Activated CD4-positive, alpha-beta T cell treated with anti-CD3 and anti-CD28 coated beads, Interleukin-2, amount 50 U/mL, for 16 hours (primary cell): Measurements from ENCODE around the gene PAK4.

ENCODE experiments used
- DNase-seq: peaks from one replicate; pipeline ENCODE4 v3.0.0-alpha.2; 2020

The PAK4 gene

GRCh38 chr19:39147480-39147879 is 21.9 kb downstream of the PAK4 start:
- DNase-seq: no peak

- no peak for DNase-seq
Observed at GRCh38 chr19:39148939-39149529, 23.4 kb downstream of the PAK4 start.

- DNase-seq: no peak
Observed at GRCh38 chr19:39150235-39150634, 24.6 kb downstream of the PAK4 start.

GRCh38 chr19:39150807-39151600 is 25.4 kb downstream of the PAK4 start:
- DNase-seq: no peak

- DNase-seq: no peak
Observed at GRCh38 chr19:39152066-39152465, 26.5 kb downstream of the PAK4 start.

- no peak for DNase-seq
Observed at GRCh38 chr19:39154100-39154628, 28.6 kb downstream of the PAK4 start.

GRCh38 chr19:39154629-39155100 is 29.1 kb downstream of the PAK4 start:
- DNase-seq: no peak

GRCh38 chr19:39155114-39155700 is 29.6 kb downstream of the PAK4 start:
- no peak for DNase-seq

- no peak for DNase-seq
Observed at GRCh38 chr19:39155741-39156140, 30.2 kb downstream of the PAK4 start.

GRCh38 chr19:39156326-39157230 is 31.0 kb downstream of the PAK4 start:
- DNase-seq: no peak

GRCh38 chr19:39157275-39157996 is 31.9 kb downstream of the PAK4 start:
- DNase-seq: no peak

GRCh38 chr19:39157997-39158389 is 32.4 kb downstream of the PAK4 start:
- no peak for DNase-seq

GRCh38 chr19:39158646-39159260 is 33.2 kb downstream of the PAK4 start:
- DNase-seq: no peak

- DNase-seq: no peak
Observed at GRCh38 chr19:39160523-39160861, 34.9 kb downstream of the PAK4 start.

GRCh38 chr19:39160889-39161672 is 35.5 kb downstream of the PAK4 start:
- DNase-seq: no peak

GRCh38 chr19:39162441-39163043 is 37.0 kb downstream of the PAK4 start:
- no peak for DNase-seq

- DNase-seq: no peak
Observed at GRCh38 chr19:39163621-39164020, 38.0 kb downstream of the PAK4 start.

- no peak for DNase-seq
Observed at GRCh38 chr19:39164289-39164688, 38.7 kb downstream of the PAK4 start.

- DNase-seq: no peak
Observed at GRCh38 chr19:39165857-39166256, 40.3 kb downstream of the PAK4 start.
